Panc1 (cell line): ENCODE data around the gene MADCAM1. TPM values are rescaled to one million over a fixed set of nuclear protein-coding genes. Genes with fewer than 3 reads are reported as not detected.
"Not testable (repeated sequence)": the region's sequence is repeated elsewhere in the genome, so short reads cannot be mapped to it uniquely, and the experiment has no call there.

Source experiments
- ATAC-seq: fragments of 200-7000 bp; cut with Tn5 transposase; 2 replicates; pipeline ENCODE4 v1.9.1; 2020; ENCODE audit warnings: mild to moderate bottlenecking, moderate library complexity
- BruUV-seq: library from RNA; stranded (reverse); fragments of 400-500 nt; replicated peaks from 2 replicates; lab custom pipeline; 2021; lab: Mats Ljungman, UMichigan
- CTCF ChIA-PET: fragments of 300-600 bp; sonication (Branson Sonifier 250); formaldehyde crosslinking; loops from one replicate; lab custom pipeline; 2022; ENCODE audit warnings: antibody characterized with exemption; lab: Charles Lee
- POLR2A ChIA-PET: fragments of 300-600 bp; sonication (Branson Sonifier 250); formaldehyde crosslinking; loops from one replicate; lab custom pipeline; 2022; ENCODE audit warnings: antibody characterized with exemption; lab: Charles Lee
- DNase-seq: peaks from one replicate; pipeline ENCODE4 v3.0.0-alpha.2; 2010; ENCODE audit warnings: low read depth, low spot score
- H3K27ac ChIP-seq: 2 replicates; pipeline ENCODE4 v1.5.1; 2011; ENCODE audit warnings: mild to moderate bottlenecking, low read length, inconsistent platforms
- H3K27me3 ChIP-seq: fragments of 200-500 bp; sonication (Bioruptor generic); 2 replicates; pipeline ENCODE4 v1.6.0; 2014; ENCODE audit warnings: low read length, inconsistent platforms; ENCODE audit not compliant: control insufficient read depth, insufficient read depth
- H3K36me3 ChIP-seq: fragments of 200-500 bp; sonication (Bioruptor generic); 2 replicates; pipeline ENCODE4 v1.5.1; 2014; ENCODE audit warnings: inconsistent platforms, mild to moderate bottlenecking, low read length, moderate library complexity; ENCODE audit not compliant: control insufficient read depth, insufficient read depth
- H3K4me1 ChIP-seq: 2 replicates; pipeline ENCODE4 v1.5.1; 2011; ENCODE audit warnings: inconsistent platforms, mild to moderate bottlenecking, low read length, moderate library complexity; ENCODE audit not compliant: control insufficient read depth, insufficient read depth
- H3K4me3 ChIP-seq, 2 experiments: 2 replicates each; pipeline ENCODE4 v1.5.1; 2011 to 2012; ENCODE audit warnings: low read depth in 2 of 2, low read length in 2 of 2, mild to moderate bottlenecking in 2 of 2, inconsistent platforms in 1 of 2, moderate library complexity in 1 of 2
- H3K9me3 ChIP-seq: fragments of 200-500 bp; sonication (Bioruptor generic); 2 replicates; pipeline ENCODE4 v1.5.1; 2014; ENCODE audit warnings: low read depth, mild to moderate bottlenecking, inconsistent platforms, low read length, moderate library complexity; ENCODE audit not compliant: control insufficient read depth, insufficient read depth
- CTCF ChIP-seq: fragments of 450-650 bp; IDR thresholded peaks from 2 replicates; pipeline ENCODE4 v1.5.1; 2017; ENCODE audit warnings: mild to moderate bottlenecking
- POLR2AphosphoS5 ChIP-seq: IDR thresholded peaks from 2 replicates; pipeline ENCODE4 v1.6.1; 2012; ENCODE audit warnings: mild to moderate bottlenecking, low read depth, low read length, moderate library complexity
- REST ChIP-seq, 2 experiments: IDR thresholded peaks; 2 replicates each; pipeline ENCODE4 v1.6.1; 2011 to 2012; ENCODE audit warnings: low read depth in 2 of 2, control low read depth in 1 of 2, low read length in 1 of 2, mild to moderate bottlenecking in 1 of 2, moderate library complexity in 1 of 2; ENCODE audit not compliant: insufficient read depth in 1 of 2
- SIN3A ChIP-seq: IDR thresholded peaks from 2 replicates; pipeline ENCODE4 v1.6.1; 2012; ENCODE audit warnings: low read depth, mild to moderate bottlenecking, low read length, moderate library complexity, borderline replicate concordance; ENCODE audit not compliant: insufficient read depth
- TCF7L2 ChIP-seq: IDR thresholded peaks from 2 replicates; pipeline ENCODE4 v1.6.1; 2011; ENCODE audit warnings: mild to moderate bottlenecking, low read depth, low read length, inconsistent platforms
- in situ Hi-C: cut with HindIII; loops from 2 replicates; pipeline ENCODE4 v1.10.0; 2016; ENCODE audit warnings: low sequenced_read_pairs, low pct_unique_long_range_greater_than_20kb
- intact Hi-C: fragments of 100-400 bp; cut with micrococcal nuclease; formaldehyde crosslinking; loops from one replicate; pipeline ENCODE4 v1.10.0; 2022; ENCODE audit not compliant: unreplicated experiment
- total RNA-seq: library from RNA; stranded (reverse); gene quantifications from one replicate; pipeline ENCODE4 v1.2.1, GENCODE V29; 2021; ENCODE audit not compliant: unreplicated experiment

MADCAM1 gene
- total RNA-seq, 1 experiment from 2014 or later: 0.54 TPM

GRCh38 chr19:480016-480855 is 16.1 kb upstream of the MADCAM1 start:
- intact Hi-C loops: no loop called here
- in situ Hi-C loops: no loop called here
- CTCF ChIA-PET: interaction anchor here (0.7 to 0.8 kb wide), 2 partner anchors 11 to 18 kb away, joined by 11 to 13 read pairs; no protein-coding TSS in a partner anchor
- TF ChIP-seq POLR2AphosphoS5 (no peak), CTCF (peak; percentile 73)
- H3K27me3 ChIP-seq: no peaks in the 10 kb centered on the region
- DNase-seq (no peak), ATAC-seq (peak; percentile 57; the same call in 1 of the 2 replicates)
- H3K4me3 ChIP-seq: no peak overlapping the region
- no peaks in the 10 kb centered on the region for H3K36me3 ChIP-seq
- POLR2A ChIA-PET: no interaction called here
- peaks cover 2% of the 10 kb centered on the region; the same call in 1 of the 2 replicates for H3K4me1 ChIP-seq
- no peak overlapping the region for H3K27ac ChIP-seq
- no TSS peak for BruUV-seq
- H3K9me3 ChIP-seq: no peaks in the 10 kb centered on the region

DNA sequence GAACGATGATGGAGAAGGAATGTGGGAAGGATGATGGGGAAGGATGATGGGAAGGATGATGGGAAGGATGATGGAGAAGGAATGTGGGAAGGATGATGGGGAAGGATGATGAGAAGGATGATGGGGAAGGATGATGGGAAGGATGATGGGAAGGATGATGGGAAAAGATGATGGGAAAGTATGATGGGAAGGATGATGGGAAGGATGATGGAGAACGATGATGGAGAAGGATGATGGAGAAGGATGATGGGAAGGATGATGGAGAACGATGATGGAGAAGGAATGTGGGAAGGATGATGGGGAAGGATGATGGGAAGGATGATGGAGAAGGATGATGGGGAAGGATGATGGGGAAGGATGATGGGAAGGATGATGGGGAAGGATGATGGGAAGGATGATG is 15.2 kb upstream of the MADCAM1 start:
- DNase-seq, in situ Hi-C loops, H3K4me3 ChIP-seq, BruUV-seq, H3K27ac ChIP-seq, intact Hi-C loops, H3K4me1 ChIP-seq, CTCF ChIA-PET, POLR2A ChIA-PET, ATAC-seq, H3K27me3 ChIP-seq, H3K9me3 ChIP-seq, H3K36me3 ChIP-seq: not testable (repeated sequence)

DNA sequence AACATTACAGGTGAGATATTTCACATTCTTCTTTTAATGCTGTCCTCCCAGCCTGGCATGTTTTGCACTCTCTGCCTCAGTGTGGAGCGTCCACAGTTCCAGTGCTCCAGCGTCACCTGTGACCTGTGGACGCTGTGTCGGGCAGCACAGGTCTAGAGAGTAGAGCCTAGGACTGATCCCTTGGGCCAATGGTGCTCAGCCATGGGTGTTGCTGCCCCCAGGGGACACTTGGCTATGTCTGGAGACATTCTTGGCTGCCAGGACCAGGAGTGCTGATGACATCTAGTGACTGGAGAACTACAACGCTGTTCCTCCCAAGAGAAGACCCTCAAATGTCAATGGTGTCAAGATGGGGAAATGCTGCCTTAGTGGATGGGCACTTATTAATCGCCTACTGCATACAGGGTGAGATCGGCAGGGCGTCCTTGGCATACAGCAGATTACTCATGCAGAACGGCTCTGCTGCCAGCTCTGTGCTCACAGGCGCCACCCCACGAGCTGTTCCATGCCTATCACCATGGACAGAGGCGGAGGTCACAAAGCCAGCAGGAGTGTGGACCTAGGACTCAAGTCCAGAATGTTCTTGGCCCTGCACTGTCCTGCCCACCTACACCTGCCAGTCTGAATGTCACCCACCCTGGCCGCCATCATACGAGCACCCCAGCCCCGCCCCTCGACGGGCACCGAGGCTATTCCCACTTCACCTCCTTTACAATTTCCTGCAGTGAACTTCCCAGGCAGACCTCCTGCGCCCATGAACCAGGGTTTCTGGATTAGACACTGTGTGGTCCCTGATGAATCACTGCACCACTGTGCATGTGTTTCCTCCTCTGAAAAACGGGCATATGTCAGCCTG is 13.9 kb upstream of the MADCAM1 start:
- Histone ChIP-seq H3K4me1 (peaks cover 12% of the 10 kb centered on the region), H3K36me3 (no peaks in the 10 kb centered on the region), H3K27ac (no peak overlapping the region), H3K9me3 (no peaks in the 10 kb centered on the region), H3K27me3 (no peaks in the 10 kb centered on the region), H3K4me3 (no peak overlapping the region)
- no TSS peak for BruUV-seq
- CTCF ChIA-PET: no interaction called here
- TF ChIP-seq POLR2AphosphoS5 (no peak), CTCF (peak; percentile 38; the same call in 1 of the 2 replicates), REST (IDR thresholded peaks at IDR 0.05; ENCODE audit: insufficient read depth in 1 of 2, low read depth in 2 of 2, low read length in 1 of 2) (peak; percentile 73 to 84), SIN3A (no peak), TCF7L2 (no peak)
- POLR2A ChIA-PET: no interaction called here
- no peak for ATAC-seq
- no peak for DNase-seq
- intact Hi-C loops (no loop called here), in situ Hi-C loops (no loop called here)
